CD8-positive, alpha-beta memory T cell (primary cell): ENCODE measurements around the gene FIG4. TPM values are rescaled to one million over a fixed set of nuclear protein-coding genes. Genes with fewer than 3 reads are reported as not detected.
"Not testable (repeated sequence)": the region's sequence is repeated elsewhere in the genome, so short reads cannot be mapped to it uniquely, and the experiment has no call there.

Experiments
- CTCF ChIA-PET: fragments of 350-600 bp; sonication (Branson Sonifier 250); formaldehyde crosslinking; loops from one replicate; lab custom pipeline; 2021; ENCODE audit warnings: antibody characterized with exemption; lab: Charles Lee
- POLR2A ChIA-PET: fragments of 350-600 bp; sonication (Branson Sonifier 250); formaldehyde crosslinking; loops from one replicate; lab custom pipeline; 2021; ENCODE audit warnings: antibody characterized with exemption; lab: Charles Lee
- DNase-seq, 5 donors: peaks; one replicate each; pipeline versions ENCODE4 v3.0.0 to v3.0.0-alpha.2; 2020 to 2022; ENCODE audit warnings: mixed read lengths in 1 of 5
- H3K27ac ChIP-seq: one replicate; pipeline ENCODE4 v1.7.0; 2013; ENCODE audit warnings: low read depth, mild to moderate bottlenecking, low read length, moderate library complexity
- H3K27me3 ChIP-seq: 2 replicates; pipeline ENCODE4 v1.7.0; 2013; ENCODE audit warnings: low read length, mild to moderate bottlenecking; ENCODE audit not compliant: insufficient read depth, poor library complexity, severe bottlenecking
- H3K36me3 ChIP-seq: 2 replicates; pipeline ENCODE4 v1.7.0; 2013; ENCODE audit warnings: mild to moderate bottlenecking, low read length, moderate library complexity; ENCODE audit not compliant: insufficient read depth
- H3K4me1 ChIP-seq: 2 replicates; pipeline ENCODE4 v1.7.0; 2013; ENCODE audit warnings: mild to moderate bottlenecking, low read length, moderate library complexity; ENCODE audit not compliant: insufficient read depth
- H3K4me3 ChIP-seq: 2 replicates; pipeline ENCODE4 v1.7.0; 2013; ENCODE audit warnings: mild to moderate bottlenecking, low read length
- H3K9me3 ChIP-seq: 2 replicates; pipeline ENCODE4 v1.7.0; 2013; ENCODE audit warnings: mild to moderate bottlenecking, low read length
- H3K27ac Mint-ChIP-seq, 8 donors: one replicate each; pipeline ENCODE4 v1.8.0; 2020 to 2021; ENCODE audit warnings: mixed read lengths in 8 of 8, mild to moderate bottlenecking in 6 of 8, inconsistent platforms in 3 of 8, moderate library complexity in 3 of 8
- H3K27me3 Mint-ChIP-seq, 2 donors: one replicate each; pipeline ENCODE4 v1.8.0; 2020 to 2021; ENCODE audit warnings: mixed read lengths in 2 of 2, mild to moderate bottlenecking in 1 of 2, moderate library complexity in 1 of 2
- H3K36me3 Mint-ChIP-seq, 3 donors: one replicate each; pipeline ENCODE4 v1.8.0; 2020 to 2021; ENCODE audit warnings: mixed read lengths in 3 of 3, inconsistent platforms in 1 of 3, mild to moderate bottlenecking in 1 of 3
- H3K4me1 Mint-ChIP-seq, 3 donors: one replicate each; pipeline ENCODE4 v1.8.0; 2020 to 2021; ENCODE audit warnings: mixed read lengths in 3 of 3, inconsistent platforms in 1 of 3, mild to moderate bottlenecking in 1 of 3
- H3K4me3 Mint-ChIP-seq, 7 donors: one replicate each; pipeline ENCODE4 v1.8.0; 2020 to 2021; ENCODE audit warnings: mixed read lengths in 7 of 7, mild to moderate bottlenecking in 6 of 7, moderate library complexity in 4 of 7, inconsistent platforms in 2 of 7
- H3K9me3 Mint-ChIP-seq, 5 donors: one replicate each; pipeline ENCODE4 v1.8.0; 2020 to 2022; ENCODE audit warnings: mixed read lengths in 5 of 5, mild to moderate bottlenecking in 3 of 5, moderate library complexity in 2 of 5, inconsistent platforms in 1 of 5
- polyA plus RNA-seq: library from polyadenylated mRNA; unstranded; fragments of 300-500 nt; fragmentation: Illumina TruSeq; gene quantifications from one replicate; pipeline ENCODE4 v1.2.3, GENCODE V29; 2021
- total RNA-seq, 2 experiments: library from RNA; stranded (reverse); gene quantifications; one replicate each; pipeline ENCODE4 v1.2.3, GENCODE V29; 2021

Gene FIG4
- total and polyA plus RNA-seq, 3 experiments from 2014 or later = 11.2 to 16.4 (median 13.2) TPM

DNA sequence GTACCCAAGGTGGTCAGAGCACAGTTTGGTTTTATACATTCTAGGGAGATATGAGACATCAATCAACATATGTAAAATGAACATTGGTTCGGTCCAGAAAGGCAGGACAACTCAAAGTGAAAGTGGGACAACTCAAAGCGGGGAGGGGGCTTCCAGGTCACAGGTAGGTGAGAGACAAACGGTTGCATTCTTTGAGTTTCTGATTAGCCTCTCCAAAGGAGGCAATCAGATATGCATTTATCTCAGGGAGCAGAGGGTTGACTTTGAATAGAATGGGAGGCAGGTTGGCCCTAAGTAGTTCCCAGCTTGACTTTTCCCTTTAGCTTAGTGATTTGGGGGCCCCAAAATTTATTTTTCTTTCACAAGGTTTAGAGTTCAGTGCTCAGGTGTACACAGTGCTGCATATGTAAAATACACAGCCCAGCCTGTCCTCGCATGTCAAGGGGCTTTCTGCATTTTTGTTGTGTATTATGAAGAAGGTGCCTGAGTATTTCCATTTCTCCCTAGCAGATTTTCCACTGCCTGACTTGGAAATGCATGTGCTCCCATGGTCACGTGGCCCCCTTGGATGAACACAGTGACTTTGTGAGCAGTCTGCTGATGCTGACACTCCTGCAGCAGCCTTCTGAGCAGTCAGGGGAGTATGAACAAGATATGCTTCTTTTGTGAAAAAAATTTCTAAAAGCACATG, 178.4 kb downstream of the FIG4 start:
- H3K27ac Mint-ChIP-seq, H3K4me3 ChIP-seq, DNase-seq, H3K36me3 Mint-ChIP-seq, H3K4me1 Mint-ChIP-seq, H3K4me1 ChIP-seq, H3K9me3 ChIP-seq, H3K27me3 ChIP-seq, POLR2A ChIA-PET, H3K9me3 Mint-ChIP-seq, H3K4me3 Mint-ChIP-seq, CTCF ChIA-PET, H3K36me3 ChIP-seq, H3K27ac ChIP-seq: not testable (repeated sequence)
- peaks cover 15 to 38% of the 10 kb centered on the region in 2 donors for H3K27me3 Mint-ChIP-seq

- CTCF ChIA-PET = no interaction called here
Measured at GRCh38 chr6:109870089-109870410, 179.0 kb downstream of the FIG4 start.

GRCh38 chr6:109872549-109872948, 181.5 kb downstream of the FIG4 start:
- H3K4me3 ChIP-seq = no peak overlapping the region
- H3K27ac ChIP-seq = no peak overlapping the region
- H3K27me3 Mint-ChIP-seq = peaks cover 13 to 37% of the 10 kb centered on the region in 2 donors
- no peak overlapping the region for H3K4me3 Mint-ChIP-seq
- H3K9me3 ChIP-seq = no peaks in the 10 kb centered on the region
- no peaks in the 10 kb centered on the region for H3K27me3 ChIP-seq
- no peak overlapping the region for H3K27ac Mint-ChIP-seq
- no peaks in the 10 kb centered on the region for H3K36me3 Mint-ChIP-seq
- no peaks in the 10 kb centered on the region for H3K4me1 Mint-ChIP-seq
- no peaks in the 10 kb centered on the region for H3K9me3 Mint-ChIP-seq
- DNase-seq = no peak
- ChIA-PET POLR2A (no interaction called here), CTCF (no interaction called here)
- no peaks in the 10 kb centered on the region for H3K4me1 ChIP-seq
- H3K36me3 ChIP-seq = no peaks in the 10 kb centered on the region

More at GRCh38 chr6:109870089-109870410, 179.0 kb downstream of the FIG4 start:
- POLR2A ChIA-PET = no interaction called here
- Mint-ChIP-seq H3K4me3 (no peak overlapping the region), H3K36me3 (no peaks in the 10 kb centered on the region), H3K9me3 (no peaks in the 10 kb centered on the region), H3K4me1 (no peaks in the 10 kb centered on the region), H3K27me3 (peaks cover 14 to 38% of the 10 kb centered on the region in 2 donors), H3K27ac (no peak overlapping the region)
- Histone ChIP-seq H3K36me3 (no peaks in the 10 kb centered on the region), H3K9me3 (no peaks in the 10 kb centered on the region), H3K27me3 (no peaks in the 10 kb centered on the region), H3K4me3 (no peak overlapping the region), H3K27ac (no peak overlapping the region), H3K4me1 (no peaks in the 10 kb centered on the region)
- no peak for DNase-seq

DNA sequence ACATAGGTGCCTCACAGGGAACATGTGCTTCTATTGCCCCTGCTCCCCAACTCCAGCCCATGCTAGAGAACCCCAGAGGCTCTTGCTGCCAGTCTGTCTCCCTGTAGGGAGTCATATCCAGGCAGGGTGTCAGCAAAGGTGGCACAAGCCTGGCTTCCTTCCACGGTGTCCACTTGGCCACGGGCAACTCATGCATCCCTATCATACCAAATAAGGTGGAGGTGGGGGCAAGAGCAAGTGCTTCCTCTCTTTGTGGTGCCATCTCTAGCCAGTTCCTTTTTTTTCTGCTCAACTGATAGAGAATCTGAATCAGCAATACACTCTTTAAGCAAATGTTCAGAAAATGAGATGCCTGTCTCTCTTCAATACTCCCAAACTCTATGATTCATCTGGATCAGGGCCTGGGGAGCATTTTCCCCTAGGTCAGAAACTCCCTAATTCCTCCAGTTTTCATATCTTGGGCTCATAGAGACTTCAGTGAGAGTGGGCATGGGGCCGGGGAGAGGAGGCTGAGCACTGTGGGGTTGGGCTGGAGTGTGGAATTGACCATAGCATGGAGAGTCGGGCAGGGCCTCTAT, 182.0 kb downstream of the FIG4 start:
- H3K4me3 Mint-ChIP-seq = no peak overlapping the region
- no peaks in the 10 kb centered on the region for H3K36me3 Mint-ChIP-seq
- Histone ChIP-seq H3K27me3 (no peaks in the 10 kb centered on the region), H3K4me3 (no peak overlapping the region), H3K36me3 (no peaks in the 10 kb centered on the region), H3K27ac (no peak overlapping the region), H3K9me3 (no peaks in the 10 kb centered on the region), H3K4me1 (no peaks in the 10 kb centered on the region)
- peaks cover 13 to 38% of the 10 kb centered on the region in 2 donors for H3K27me3 Mint-ChIP-seq
- ChIA-PET CTCF (no interaction called here), POLR2A (no interaction called here)
- no peaks in the 10 kb centered on the region for H3K9me3 Mint-ChIP-seq
- DNase-seq = no peak
- H3K27ac Mint-ChIP-seq = no peak overlapping the region
- H3K4me1 Mint-ChIP-seq = no peaks in the 10 kb centered on the region

GRCh38 chr6:109874086-109874485, 183.0 kb downstream of the FIG4 start:
- CTCF ChIA-PET = no interaction called here
- H3K4me1 ChIP-seq = no peaks in the 10 kb centered on the region
- no peak for DNase-seq
- Mint-ChIP-seq H3K36me3 (no peaks in the 10 kb centered on the region), H3K4me3 (no peak overlapping the region), H3K27me3 (peaks cover 13 to 37% of the 10 kb centered on the region in 2 donors), H3K4me1 (no peaks in the 10 kb centered on the region), H3K27ac (no peak overlapping the region), H3K9me3 (no peaks in the 10 kb centered on the region)
- POLR2A ChIA-PET = no interaction called here
- no peak overlapping the region for H3K27ac ChIP-seq
- no peaks in the 10 kb centered on the region for H3K9me3 ChIP-seq
- no peaks in the 10 kb centered on the region for H3K27me3 ChIP-seq
- no peaks in the 10 kb centered on the region for H3K36me3 ChIP-seq
- no peak overlapping the region for H3K4me3 ChIP-seq

GRCh38 chr6:109874621-109875020, 183.5 kb downstream of the FIG4 start:
- Histone ChIP-seq H3K9me3 (no peaks in the 10 kb centered on the region), H3K27me3 (no peaks in the 10 kb centered on the region), H3K27ac (no peak overlapping the region), H3K4me1 (no peaks in the 10 kb centered on the region), H3K36me3 (no peaks in the 10 kb centered on the region), H3K4me3 (no peak overlapping the region)
- Mint-ChIP-seq H3K27ac (no peak overlapping the region), H3K27me3 (peaks cover 16 to 39% of the 10 kb centered on the region in 2 donors), H3K36me3 (no peaks in the 10 kb centered on the region), H3K9me3 (no peaks in the 10 kb centered on the region), H3K4me1 (no peaks in the 10 kb centered on the region), H3K4me3 (no peak overlapping the region)
- POLR2A ChIA-PET = no interaction called here
- CTCF ChIA-PET = no interaction called here
- DNase-seq = no peak

Other genes with a start within 250 kb of the FIG4 start
- gene MICAL1, start 235.5 kb upstream of the FIG4 start, total RNA-seq = 10 to 100 TPM; 33.2 to 34.7 TPM
- 18.8 TPM for gene MICAL1, start 235.5 kb upstream of the FIG4 start, polyA plus RNA-seq
- 10 to 100 TPM; 19.5 to 19.9 TPM for gene ZBTB24, start 208.1 kb upstream of the FIG4 start, total RNA-seq
- gene ZBTB24, start 208.1 kb upstream of the FIG4 start, polyA plus RNA-seq = 7.5 TPM
- 1 to 10 TPM; 5.1 to 5.6 TPM for gene AK9, start 94 bp upstream of the FIG4 start, total RNA-seq
- gene AK9, start 94 bp upstream of the FIG4 start, polyA plus RNA-seq = 6.8 TPM